HL-60/S4 treated with retinoic acid at 250 ng/mL for 4 days and 3 days (cell line): ENCODE measurements around the gene MIS12.

Experiments used
- in situ Hi-C: fragments of 300-500 bp; cut with MboI; formaldehyde crosslinking; loops from 2 replicates; pipeline ENCODE4 v1.7.0; 2022; ENCODE audit warnings: low sequenced_read_pairs

Gene MIS12

DNA sequence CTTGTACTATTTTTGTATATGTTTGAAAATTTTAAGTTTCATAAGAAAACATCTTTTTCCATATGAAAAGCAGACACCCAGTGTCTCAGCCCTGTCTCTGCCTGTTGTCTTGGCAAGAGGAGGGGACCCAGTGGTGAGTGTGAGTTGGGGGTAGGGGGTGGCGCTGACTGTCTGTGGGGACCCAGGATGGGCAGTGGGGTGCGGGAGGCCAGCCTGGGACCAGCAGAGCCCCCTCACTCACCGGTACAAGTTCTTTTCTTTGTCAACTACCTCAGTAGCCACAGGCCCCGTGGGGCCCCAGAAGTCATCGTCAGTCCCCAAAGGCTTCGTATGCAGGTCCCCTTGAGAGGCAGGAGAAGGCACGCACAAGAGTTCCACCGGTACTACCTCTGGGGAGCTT lies 46.2 kb downstream of the MIS12 start:
- in situ Hi-C loops = no loop called here

DNA sequence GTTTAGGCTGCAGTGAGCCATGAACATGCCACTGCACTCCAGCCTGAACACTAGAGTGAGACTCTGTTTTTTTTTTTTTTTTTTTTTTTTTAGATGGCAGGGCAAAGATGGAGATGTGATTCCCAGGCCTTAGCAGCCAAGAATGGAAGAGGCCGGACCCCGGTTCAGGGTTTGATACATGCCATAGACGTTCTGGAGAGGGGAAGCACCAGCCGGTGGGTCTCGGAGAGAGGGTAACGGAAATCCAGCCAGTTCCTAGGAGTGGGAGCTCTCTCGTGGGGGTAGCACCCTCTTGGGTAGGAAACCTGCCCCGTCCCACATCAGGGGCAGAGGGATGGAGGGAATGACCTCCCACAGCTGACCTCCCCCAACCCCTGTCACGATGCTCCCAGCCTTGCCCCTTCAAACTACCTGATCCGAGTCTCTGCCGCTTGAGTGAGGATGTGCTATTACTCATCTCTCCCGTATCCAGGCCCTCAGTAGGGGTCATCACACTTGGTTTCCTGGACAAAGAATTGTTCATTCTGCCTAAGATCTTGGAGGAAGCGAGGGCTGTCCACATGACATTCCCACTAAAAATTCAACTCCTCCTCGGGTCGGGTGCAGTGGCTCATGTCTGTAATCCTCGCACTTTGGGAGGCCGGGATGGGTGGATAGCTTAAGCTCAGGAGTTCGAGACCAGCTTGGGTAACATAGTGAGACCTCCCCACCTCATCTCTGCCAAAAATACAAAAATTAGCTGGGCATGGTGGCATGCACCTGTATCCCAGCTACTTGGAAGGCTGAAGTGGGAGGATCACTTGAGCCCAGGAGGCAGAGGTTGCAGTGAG lies 47.3 kb downstream of the MIS12 start:
- in situ Hi-C loops = no loop called here

DNA sequence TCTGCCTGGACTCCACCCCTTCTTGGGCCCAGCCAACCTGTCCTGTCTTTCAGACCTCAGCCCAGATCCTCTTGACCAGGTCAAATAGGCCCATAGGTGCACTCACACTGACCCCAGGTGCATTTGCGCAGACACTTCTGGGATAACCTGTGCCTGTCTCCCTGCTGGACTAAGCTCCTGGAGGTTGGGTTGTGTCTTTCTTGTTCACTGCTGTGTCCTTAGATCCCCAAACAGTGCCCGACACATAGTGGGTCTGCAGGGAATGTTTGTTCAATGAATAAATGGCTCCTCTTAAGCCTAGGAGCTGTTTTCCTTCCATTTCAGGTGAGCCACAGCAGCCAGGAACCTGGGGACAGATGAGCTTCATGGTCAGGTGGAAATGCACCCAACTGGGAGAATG lies 49.1 kb downstream of the MIS12 start:
- in situ Hi-C loops = no loop called here

DNA sequence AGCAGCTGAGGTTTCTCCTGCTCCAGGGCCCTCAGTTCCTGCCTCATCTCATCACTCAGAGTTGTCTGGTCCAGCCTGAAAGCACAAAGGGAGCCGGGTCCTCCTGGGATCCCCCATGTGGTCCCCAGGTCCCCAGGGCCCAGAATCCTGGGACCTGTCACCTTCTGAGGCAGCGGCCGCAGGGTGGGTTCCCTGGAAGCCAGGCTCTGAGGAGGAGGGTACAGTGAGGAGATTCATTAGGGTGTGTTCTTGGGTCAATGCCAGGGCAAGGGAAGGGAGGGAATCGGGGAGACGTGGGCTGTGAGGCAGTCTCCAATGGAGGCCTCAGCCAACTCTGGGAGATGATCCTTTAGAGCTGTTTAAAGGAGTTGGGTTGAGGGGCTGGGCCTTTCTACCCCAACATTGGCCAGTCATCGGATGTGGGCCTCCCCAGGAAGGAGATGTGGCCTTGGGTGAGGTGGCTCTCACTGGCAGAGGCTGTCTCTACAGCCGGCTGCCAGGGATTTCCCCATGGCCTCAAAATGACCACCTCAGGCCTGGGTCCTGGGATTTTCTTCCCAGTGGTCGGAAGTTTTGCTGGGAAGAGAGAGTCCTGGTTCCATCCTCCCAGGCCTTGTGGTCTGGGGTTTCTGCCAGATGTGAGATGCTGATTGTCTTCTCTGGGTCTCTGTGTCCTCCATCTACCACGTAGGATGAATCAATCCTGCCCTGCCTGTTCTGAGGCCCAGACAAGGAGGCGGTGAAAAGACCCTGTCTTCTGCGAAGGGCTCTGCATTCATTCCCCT lies 50.7 kb downstream of the MIS12 start:
- in situ Hi-C loops = no loop called here

DNA sequence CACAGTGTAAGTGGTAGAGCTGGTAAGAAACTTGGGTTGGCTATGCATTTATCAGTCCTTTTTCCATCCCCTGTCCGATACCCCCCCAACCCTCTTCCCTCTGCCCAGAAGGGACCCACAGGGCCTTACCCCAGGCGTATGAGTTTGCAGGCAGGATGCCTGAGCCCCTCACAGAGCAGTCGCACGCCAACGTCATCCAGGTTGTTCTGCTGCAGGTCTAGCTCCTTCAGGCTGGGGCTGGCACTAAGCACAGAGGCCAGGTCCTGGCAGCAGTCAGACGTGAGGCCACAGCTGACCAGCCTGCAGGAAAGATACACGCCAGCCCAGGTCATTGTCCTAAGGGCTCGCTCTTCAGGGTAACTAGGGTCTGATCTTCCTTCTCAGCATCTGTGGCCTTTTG lies 52.9 kb downstream of the MIS12 start:
- in situ Hi-C loops = no loop called here

DNA sequence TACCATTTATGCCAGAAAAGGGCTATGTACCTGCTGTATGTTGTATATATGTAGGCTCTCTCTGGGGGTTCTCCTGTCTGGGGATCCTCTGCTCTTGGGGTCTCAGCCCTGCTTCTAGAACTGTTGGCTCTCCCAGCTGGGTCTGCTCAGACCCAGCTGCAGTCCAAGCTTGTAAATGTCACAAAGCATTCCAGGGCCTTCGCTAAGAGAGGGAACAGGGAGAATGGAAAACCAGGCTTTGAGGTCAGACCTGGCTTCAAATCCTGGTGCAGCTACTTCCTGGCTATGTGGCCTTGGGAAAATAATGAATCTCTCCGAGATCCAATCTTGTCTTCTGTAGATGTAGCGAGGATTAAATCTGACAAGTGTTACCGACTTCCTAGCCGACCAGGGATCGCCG lies 54.0 kb downstream of the MIS12 start:
- in situ Hi-C loops = no loop called here
